GM19035 (cell line): Measurements from ENCODE around the gene PLA2G2D.

Experiments
- ATAC-seq: cut with Tn5 transposase; IDR thresholded peaks from one replicate; pipeline ENCODE4 v1.9.1; 2021; ENCODE audit not compliant: unreplicated experiment

Gene PLA2G2D

GRCh38 chr1:20069874-20070273 is 49.5 kb downstream of the PLA2G2D start, which contains the start of gene PLA2G5:
Gene PLA2G5, plus strand, starts transcription at chr1:20070194. Its CDS starts 14,637 bp downstream, at chr1:20084831.
- no peak for ATAC-seq

- ATAC-seq, result no peak
These were observed 50.6 kb downstream of the PLA2G2D start for GRCh38 chr1:20068722-20069121.

GRCh38 chr1:20063861-20064292 is 55.5 kb downstream of the PLA2G2D start:
- no peak for ATAC-seq
